ENCODE data around the gene PPP1CA. TPM values are rescaled to one million over a fixed set of nuclear protein-coding genes. Genes with fewer than 3 reads are reported as not detected.

Gene PPP1CA
- total RNA-seq, 1 experiment from 2014 or later, result 384 TPM

DNA sequence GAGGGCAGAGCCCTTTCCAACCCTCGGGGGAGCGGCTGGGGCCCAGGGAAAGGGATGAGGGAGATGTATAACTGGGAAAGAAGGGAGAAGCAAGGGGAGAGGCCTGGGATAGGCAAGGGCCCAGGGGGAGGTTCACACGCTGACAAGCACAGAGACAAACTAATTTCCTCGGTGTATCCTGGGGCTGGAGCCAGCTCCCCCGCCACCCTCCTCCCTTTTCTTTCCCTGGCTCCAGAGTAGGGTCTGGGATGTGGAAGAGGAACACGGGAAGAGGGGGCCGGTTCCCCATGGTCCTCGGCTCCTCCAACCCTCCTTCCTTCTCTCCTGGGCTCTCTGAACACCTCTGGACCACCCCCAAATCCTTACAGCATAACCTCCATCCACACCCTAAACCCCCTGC lies 35.1 kb downstream of the PPP1CA start:
- intact Hi-C loops (cut with micrococcal nuclease; ENCODE audit: unreplicated experiment), result no loop called here
- POLR2A ChIA-PET, result no interaction called here
- H3K27me3 Mint-ChIP-seq (ENCODE audit: insufficient read depth, unreplicated experiment), result no peaks in the 10 kb centered on the region

DNA sequence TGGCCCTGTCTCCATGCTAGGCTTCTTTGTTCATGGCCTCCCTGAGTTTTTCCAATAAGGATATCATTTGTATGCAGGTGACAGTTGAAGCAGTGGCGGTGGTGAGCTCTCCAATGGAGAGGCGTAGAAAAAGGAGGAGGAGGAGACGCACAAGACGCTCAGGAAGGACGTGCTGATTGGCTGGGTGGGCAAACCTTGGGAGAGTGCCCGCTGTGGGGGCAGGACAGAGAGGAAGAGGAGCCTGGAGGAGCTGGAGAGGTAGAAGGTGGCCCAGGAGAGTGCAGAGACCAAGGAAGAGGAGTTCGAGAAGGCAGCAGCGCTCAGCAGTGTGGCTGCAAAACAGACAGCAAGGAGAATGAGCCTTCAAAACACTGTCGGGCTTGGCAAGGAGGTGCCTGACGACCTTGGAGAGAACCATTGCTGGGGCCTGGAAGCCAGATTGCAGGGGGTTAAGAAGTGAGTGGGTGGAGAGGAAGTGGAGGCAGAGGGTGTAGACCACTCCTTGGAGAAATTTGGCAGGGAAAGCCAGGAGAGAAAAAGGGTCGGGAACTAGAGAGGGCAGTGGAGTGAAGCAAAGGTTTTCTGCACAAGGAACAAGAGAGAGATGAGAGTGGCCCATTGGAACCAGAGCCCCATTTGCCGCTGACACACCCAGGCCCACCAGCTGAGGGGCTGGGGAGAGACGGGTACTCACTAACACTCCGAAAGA lies 35.8 kb downstream of the PPP1CA start:
- Mint-ChIP-seq H3K4me3 (ENCODE audit: unreplicated experiment) (no peak overlapping the region), H3K36me3 (ENCODE audit: insufficient read depth, unreplicated experiment) (no peaks in the 10 kb centered on the region), H3K27me3 (ENCODE audit: insufficient read depth, unreplicated experiment) (no peaks in the 10 kb centered on the region), H3K9me3 (ENCODE audit: unreplicated experiment) (no peaks in the 10 kb centered on the region), H3K4me1 (ENCODE audit: low read depth, unreplicated experiment) (no peaks in the 10 kb centered on the region), H3K27ac (ENCODE audit: unreplicated experiment) (peak overlapping the region; percentile 13)
- Histone ChIP-seq H3K9me3 (no peaks in the 10 kb centered on the region), H3K36me3 (ENCODE audit: control insufficient read depth, insufficient read depth, low read length) (no peaks in the 10 kb centered on the region), H3K27me3 (replicated peaks; ENCODE audit: control insufficient read depth, insufficient read depth, low read length) (no peaks in the 10 kb centered on the region), H3K4me3 (ENCODE audit: low read depth, low read length) (no peak overlapping the region), H3K4me1 (no peaks in the 10 kb centered on the region)
- BruUV-seq (replicated peaks), result no TSS peak
- intact Hi-C loops (cut with micrococcal nuclease; ENCODE audit: unreplicated experiment), result no loop called here
- no peak for DNase-seq
- ChIA-PET POLR2A (no interaction called here), CTCF (interaction anchor here (0.6 to 17.9 kb wide), 4 partner anchors 13 to 37 kb away, joined by 4 to 775 read pairs (median 4); partner anchors contain the start of gene CLCF1)
- no peak for TF ChIP-seq CTCF (IDR thresholded peaks at IDR 0.05; ENCODE audit: insufficient read depth in 1 of 2, low read depth in 1 of 2, low read length in 1 of 2, severe bottlenecking in 1 of 2, unreplicated experiment in 1 of 2)

More for the DNA sequence above, 35.1 kb downstream of the PPP1CA start:
- Histone ChIP-seq H3K27me3 (replicated peaks; ENCODE audit: control insufficient read depth, insufficient read depth, low read length) (no peaks in the 10 kb centered on the region), H3K4me3 (ENCODE audit: low read depth, low read length) (no peak overlapping the region), H3K36me3 (ENCODE audit: control insufficient read depth, insufficient read depth, low read length) (no peaks in the 10 kb centered on the region), H3K4me1 (peaks cover 5% of the 10 kb centered on the region), H3K9me3 (no peaks in the 10 kb centered on the region)
- Mint-ChIP-seq H3K27ac (ENCODE audit: unreplicated experiment) (no peak overlapping the region), H3K9me3 (ENCODE audit: unreplicated experiment) (no peaks in the 10 kb centered on the region), H3K36me3 (ENCODE audit: insufficient read depth, unreplicated experiment) (no peaks in the 10 kb centered on the region), H3K4me3 (ENCODE audit: unreplicated experiment) (no peak overlapping the region), H3K4me1 (ENCODE audit: low read depth, unreplicated experiment) (no peaks in the 10 kb centered on the region)
- no peak for DNase-seq
- CTCF ChIA-PET, result interaction anchor here (0.6 kb wide), 1 partner anchor 20 kb away, joined by 4 read pairs; no protein-coding TSS in a partner anchor
- BruUV-seq (replicated peaks), result no TSS peak
- no peak for TF ChIP-seq CTCF (IDR thresholded peaks at IDR 0.05; ENCODE audit: insufficient read depth in 1 of 2, low read depth in 1 of 2, low read length in 1 of 2, severe bottlenecking in 1 of 2, unreplicated experiment in 1 of 2)

- no peak overlapping the region for H3K4me3 Mint-ChIP-seq (ENCODE audit: unreplicated experiment)
- ChIA-PET POLR2A (interaction anchor here (0.6 kb wide), 1 partner anchor 26 kb away, joined by 3 read pairs; the partner anchor contains the start of gene RAD9A), CTCF (interaction anchor here (0.6 to 17.9 kb wide), 3 partner anchors 14 to 38 kb away, joined by 4 to 775 read pairs (median 5); partner anchors contain the start of gene CLCF1)
- intact Hi-C loops (cut with micrococcal nuclease; ENCODE audit: unreplicated experiment), result no loop called here
- BruUV-seq (replicated peaks), result no TSS peak
- H3K27ac Mint-ChIP-seq (ENCODE audit: unreplicated experiment), result peak overlapping the region; percentile 13
- Histone ChIP-seq H3K27me3 (replicated peaks; ENCODE audit: control insufficient read depth, insufficient read depth, low read length) (no peaks in the 10 kb centered on the region), H3K36me3 (ENCODE audit: control insufficient read depth, insufficient read depth, low read length) (no peaks in the 10 kb centered on the region), H3K9me3 (no peaks in the 10 kb centered on the region), H3K4me3 (ENCODE audit: low read depth, low read length) (no peak overlapping the region), H3K4me1 (no peaks in the 10 kb centered on the region)
- no peak for TF ChIP-seq CTCF (IDR thresholded peaks at IDR 0.05; ENCODE audit: insufficient read depth in 1 of 2, low read depth in 1 of 2, low read length in 1 of 2, severe bottlenecking in 1 of 2, unreplicated experiment in 1 of 2)
- H3K27me3 Mint-ChIP-seq (ENCODE audit: insufficient read depth, unreplicated experiment), result no peaks in the 10 kb centered on the region
- H3K36me3 Mint-ChIP-seq (ENCODE audit: insufficient read depth, unreplicated experiment), result no peaks in the 10 kb centered on the region
- no peaks in the 10 kb centered on the region for H3K4me1 Mint-ChIP-seq (ENCODE audit: low read depth, unreplicated experiment)
- no peaks in the 10 kb centered on the region for H3K9me3 Mint-ChIP-seq (ENCODE audit: unreplicated experiment)
- no peak for DNase-seq
Observed at GRCh38 chr11:67364783-67365722, 36.6 kb downstream of the PPP1CA start.

Measured in Caco-2 (cell line).